WTC11 (cell line): ENCODE data around the gene TTLL11. TPM values are rescaled to one million over a fixed set of nuclear protein-coding genes. Genes with fewer than 3 reads are reported as not detected.

ENCODE experiments used
- ATAC-seq: fragments of 200-7000 bp; cut with Tn5 transposase; 2 replicates; pipeline ENCODE4 v1.10.0; 2021; ENCODE audit warnings: mild to moderate bottlenecking, moderate library complexity
- CTCF ChIA-PET: fragments of 300-600 bp; sonication (Branson Sonifier 250); formaldehyde crosslinking; loops from one replicate; lab custom pipeline; 2021; ENCODE audit warnings: antibody characterized with exemption; lab: Charles Lee
- POLR2A ChIA-PET: fragments of 350-600 bp; sonication (Branson Sonifier 250); formaldehyde crosslinking; loops from one replicate; lab custom pipeline; 2021; ENCODE audit warnings: antibody characterized with exemption; lab: Charles Lee
- DNase-seq: peaks from one replicate; pipeline ENCODE4 v3.0.0; 2021; ENCODE audit warnings: low spot score
- H3K27ac Mint-ChIP-seq: 2 replicates; pipeline ENCODE4 v1.8.0; 2021; ENCODE audit warnings: mixed read lengths
- H3K27me3 Mint-ChIP-seq: 2 replicates; pipeline ENCODE4 v1.8.0; 2021; ENCODE audit warnings: low read depth, mild to moderate bottlenecking, moderate library complexity, mixed read lengths
- H3K36me3 Mint-ChIP-seq: 2 replicates; pipeline ENCODE4 v1.8.0; 2021; ENCODE audit warnings: mixed read lengths
- H3K4me1 Mint-ChIP-seq: 2 replicates; pipeline ENCODE4 v1.8.0; 2022; ENCODE audit warnings: mixed read lengths
- H3K4me3 Mint-ChIP-seq: 2 replicates; pipeline ENCODE4 v1.8.0; 2021; ENCODE audit warnings: mild to moderate bottlenecking, moderate library complexity, mixed read lengths
- H3K9me3 Mint-ChIP-seq: 2 replicates; pipeline ENCODE4 v1.8.0; 2021; ENCODE audit warnings: mixed read lengths
- ATF1 ChIP-seq: sonication (generic); formaldehyde crosslinking; IDR thresholded peaks from 2 replicates; pipeline ENCODE4 v1.8.1; 2023; ENCODE audit warnings: mild to moderate bottlenecking, moderate library complexity, missing genetic modification reagents
- CBFB ChIP-seq: sonication (generic); formaldehyde crosslinking; IDR thresholded peaks from 2 replicates; pipeline ENCODE4 v1.8.1; 2022; ENCODE audit warnings: mild to moderate bottlenecking, low read depth, missing genetic modification reagents
- IRF1 ChIP-seq: sonication (generic); formaldehyde crosslinking; IDR thresholded peaks from 2 replicates; pipeline ENCODE4 v1.8.0; 2023; ENCODE audit warnings: missing genetic modification reagents
- IRF2 ChIP-seq: sonication (generic); formaldehyde crosslinking; IDR thresholded peaks from 2 replicates; pipeline ENCODE4 v1.8.0; 2022; ENCODE audit warnings: low read depth, missing genetic modification reagents, borderline replicate concordance
- KAT7 ChIP-seq: sonication (generic); formaldehyde crosslinking; IDR thresholded peaks from 2 replicates; pipeline ENCODE4 v1.8.1; 2023; ENCODE audit warnings: missing genetic modification reagents, mild to moderate bottlenecking, borderline replicate concordance
- MYBL2 ChIP-seq: sonication (generic); formaldehyde crosslinking; IDR thresholded peaks from 2 replicates; pipeline ENCODE4 v1.8.1; 2023; ENCODE audit warnings: mild to moderate bottlenecking, moderate library complexity, missing genetic modification reagents
- NFATC4 ChIP-seq: fragments of 250-450 bp; sonication (Bioruptor Pico); IDR thresholded peaks from 2 replicates; pipeline ENCODE4 v1.9.0; 2021; ENCODE audit warnings: mild to moderate bottlenecking
- NFE2L1 ChIP-seq: sonication (generic); formaldehyde crosslinking; IDR thresholded peaks from 2 replicates; pipeline ENCODE4 v1.8.1; 2023; ENCODE audit warnings: missing genetic modification reagents
- NR2C2 ChIP-seq: sonication (generic); formaldehyde crosslinking; IDR thresholded peaks from 2 replicates; pipeline ENCODE4 v1.8.0; 2022; ENCODE audit warnings: mild to moderate bottlenecking, missing genetic modification reagents
- SMAD4 ChIP-seq: sonication (generic); formaldehyde crosslinking; IDR thresholded peaks from 2 replicates; pipeline ENCODE4 v1.8.0; 2022; ENCODE audit warnings: mild to moderate bottlenecking, missing genetic modification reagents
- TEAD1 ChIP-seq: sonication (generic); formaldehyde crosslinking; IDR thresholded peaks from 2 replicates; pipeline ENCODE4 v1.8.0; 2022; ENCODE audit warnings: mild to moderate bottlenecking, missing genetic modification reagents
- TEAD4 ChIP-seq: sonication (generic); formaldehyde crosslinking; IDR thresholded peaks from 2 replicates; pipeline ENCODE4 v1.8.0; 2022; ENCODE audit warnings: mild to moderate bottlenecking, missing genetic modification reagents
- ZMAT4 ChIP-seq: fragments of 250-450 bp; sonication (Bioruptor Pico); IDR thresholded peaks from 2 replicates; pipeline ENCODE4 v1.9.0; 2021; ENCODE audit warnings: mild to moderate bottlenecking
- ZNF121 ChIP-seq: sonication (generic); formaldehyde crosslinking; IDR thresholded peaks from 2 replicates; pipeline ENCODE4 v1.8.0; 2023; ENCODE audit warnings: missing genetic modification reagents
- ZNF263 ChIP-seq: sonication (generic); formaldehyde crosslinking; IDR thresholded peaks from 2 replicates; pipeline ENCODE4 v1.8.1; 2022; ENCODE audit warnings: low read depth, mild to moderate bottlenecking, moderate library complexity, missing genetic modification reagents
- ZNF317 ChIP-seq: sonication (generic); formaldehyde crosslinking; IDR thresholded peaks from 2 replicates; pipeline ENCODE4 v1.8.1; 2023; ENCODE audit warnings: low read depth, mild to moderate bottlenecking, moderate library complexity, missing genetic modification reagents, borderline replicate concordance
- ZNF396 ChIP-seq: fragments of 250-450 bp; sonication (Bioruptor Pico); IDR thresholded peaks from 2 replicates; pipeline ENCODE4 v1.8.0; 2021; ENCODE audit warnings: mild to moderate bottlenecking, moderate library complexity, borderline replicate concordance
- ZSCAN18 ChIP-seq: fragments of 250-450 bp; sonication (Bioruptor Pico); IDR thresholded peaks from 2 replicates; pipeline ENCODE4 v2.1.2; 2022; ENCODE audit warnings: mild to moderate bottlenecking, moderate library complexity
- total RNA-seq: library from RNA; stranded (reverse); gene quantifications from 3 replicates; pipeline ENCODE4 v1.2.3, GENCODE V29; 2021
- TF ChIP-seq, protein P1 (sequence below): fragments of 200-600 bp; IDR thresholded peaks from 2 replicates; pipeline ENCODE4 v1.8.0; 2022; ENCODE audit warnings: antibody characterized with exemption
- TF ChIP-seq, protein P2 (sequence below): fragments of 250-450 bp; sonication (Bioruptor Pico); IDR thresholded peaks from 2 replicates; pipeline ENCODE4 v1.9.0; 2021; ENCODE audit warnings: mild to moderate bottlenecking
- TF ChIP-seq, protein P3 (sequence below): sonication (generic); formaldehyde crosslinking; IDR thresholded peaks from 2 replicates; pipeline ENCODE4 v1.8.1; 2023; ENCODE audit warnings: mild to moderate bottlenecking, moderate library complexity, missing genetic modification reagents

The TTLL11 gene
- total RNA-seq, 1 experiment from 2014 or later = 1.1 TPM

- TF ChIP-seq ZNF263 = no peak
- no peak for TF ChIP-seq KAT7 (CRISPR knock-in tag)
- TF ChIP-seq ATF1 = no peak
- TF ChIP-seq, all 79 proteins: peak for 0
Measured at GRCh38 chr9:121841771-121842611, 251.1 kb downstream of the TTLL11 start (continued).

DNA sequence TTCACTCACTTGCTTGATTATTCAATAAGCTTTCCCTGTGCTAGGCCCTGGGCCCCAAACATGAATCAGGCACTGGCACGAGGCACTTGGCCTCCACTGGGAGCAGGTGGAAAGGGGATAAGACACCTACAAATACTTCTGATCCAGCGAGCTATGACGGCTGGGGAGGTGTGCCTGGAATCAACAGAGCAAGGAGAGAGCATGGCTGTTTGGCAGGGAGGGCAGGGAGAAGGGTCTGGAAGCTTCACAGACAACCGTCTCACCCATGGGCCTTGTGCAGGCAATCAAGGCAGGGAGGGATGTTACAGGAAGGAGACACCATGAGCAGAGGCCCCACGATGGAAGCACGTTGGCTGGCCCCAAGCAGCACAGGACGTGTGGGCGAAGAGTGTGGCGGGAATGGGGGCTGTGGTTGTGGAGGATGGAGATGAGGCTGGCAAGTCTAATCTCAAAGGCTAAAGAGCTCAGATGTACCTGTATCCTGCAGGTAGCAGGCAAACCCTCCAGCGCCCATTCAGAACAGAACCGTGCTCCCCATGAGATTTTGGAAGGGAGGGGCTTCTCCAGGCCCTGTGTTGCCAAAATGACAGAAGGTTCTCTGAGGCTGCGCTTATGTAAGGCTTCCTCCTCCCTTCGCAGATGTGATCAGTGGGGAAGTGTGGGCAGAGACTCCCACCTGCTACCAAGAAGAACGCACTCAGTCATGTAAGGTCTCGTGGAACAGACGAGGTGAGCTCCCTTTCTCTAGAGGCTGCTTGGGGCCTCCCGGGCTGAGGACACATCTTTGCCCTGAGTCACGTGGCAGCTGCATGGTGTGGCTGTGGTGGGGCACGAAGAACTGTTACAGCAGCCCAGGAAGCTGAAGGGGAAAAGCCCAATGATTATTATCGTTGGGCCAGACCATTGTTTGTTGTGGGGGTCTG is 252.0 kb downstream of the TTLL11 start:
- ATAC-seq = no peak

More for the DNA sequence above, 252.0 kb downstream of the TTLL11 start:
- POLR2A ChIA-PET = no interaction called here
- H3K4me1 Mint-ChIP-seq = 0 out of 2 replicates have a peak, but pooled peaks cover 2% of the 10 kb centered on the region
- TF ChIP-seq IRF1 (CRISPR knock-in tag) = no peak
- TF ChIP-seq ZMAT4 (CRISPR knock-in tag) = no peak
- TF ChIP-seq ZNF396 (CRISPR knock-in tag) = no peak
- TF ChIP-seq IRF2 (CRISPR knock-in tag) = no peak
- no peak for TF ChIP-seq ZSCAN18 (CRISPR knock-in tag)
- no peak for TF ChIP-seq NR2C2
- no peak for TF ChIP-seq ZNF317
- no peak for TF ChIP-seq SMAD4 (CRISPR knock-in tag)
- no peak for TF ChIP-seq NFATC4 (CRISPR knock-in tag)
- no peak for TF ChIP-seq TEAD4 (CRISPR knock-in tag)
- TF ChIP-seq NFE2L1 (CRISPR knock-in tag) = no peak
- TF ChIP-seq TEAD1 (CRISPR knock-in tag) = no peak
- TF ChIP-seq, protein P1, sequence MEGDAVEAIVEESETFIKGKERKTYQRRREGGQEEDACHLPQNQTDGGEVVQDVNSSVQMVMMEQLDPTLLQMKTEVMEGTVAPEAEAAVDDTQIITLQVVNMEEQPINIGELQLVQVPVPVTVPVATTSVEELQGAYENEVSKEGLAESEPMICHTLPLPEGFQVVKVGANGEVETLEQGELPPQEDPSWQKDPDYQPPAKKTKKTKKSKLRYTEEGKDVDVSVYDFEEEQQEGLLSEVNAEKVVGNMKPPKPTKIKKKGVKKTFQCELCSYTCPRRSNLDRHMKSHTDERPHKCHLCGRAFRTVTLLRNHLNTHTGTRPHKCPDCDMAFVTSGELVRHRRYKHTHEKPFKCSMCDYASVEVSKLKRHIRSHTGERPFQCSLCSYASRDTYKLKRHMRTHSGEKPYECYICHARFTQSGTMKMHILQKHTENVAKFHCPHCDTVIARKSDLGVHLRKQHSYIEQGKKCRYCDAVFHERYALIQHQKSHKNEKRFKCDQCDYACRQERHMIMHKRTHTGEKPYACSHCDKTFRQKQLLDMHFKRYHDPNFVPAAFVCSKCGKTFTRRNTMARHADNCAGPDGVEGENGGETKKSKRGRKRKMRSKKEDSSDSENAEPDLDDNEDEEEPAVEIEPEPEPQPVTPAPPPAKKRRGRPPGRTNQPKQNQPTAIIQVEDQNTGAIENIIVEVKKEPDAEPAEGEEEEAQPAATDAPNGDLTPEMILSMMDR = no peak
- TF ChIP-seq, protein P2, sequence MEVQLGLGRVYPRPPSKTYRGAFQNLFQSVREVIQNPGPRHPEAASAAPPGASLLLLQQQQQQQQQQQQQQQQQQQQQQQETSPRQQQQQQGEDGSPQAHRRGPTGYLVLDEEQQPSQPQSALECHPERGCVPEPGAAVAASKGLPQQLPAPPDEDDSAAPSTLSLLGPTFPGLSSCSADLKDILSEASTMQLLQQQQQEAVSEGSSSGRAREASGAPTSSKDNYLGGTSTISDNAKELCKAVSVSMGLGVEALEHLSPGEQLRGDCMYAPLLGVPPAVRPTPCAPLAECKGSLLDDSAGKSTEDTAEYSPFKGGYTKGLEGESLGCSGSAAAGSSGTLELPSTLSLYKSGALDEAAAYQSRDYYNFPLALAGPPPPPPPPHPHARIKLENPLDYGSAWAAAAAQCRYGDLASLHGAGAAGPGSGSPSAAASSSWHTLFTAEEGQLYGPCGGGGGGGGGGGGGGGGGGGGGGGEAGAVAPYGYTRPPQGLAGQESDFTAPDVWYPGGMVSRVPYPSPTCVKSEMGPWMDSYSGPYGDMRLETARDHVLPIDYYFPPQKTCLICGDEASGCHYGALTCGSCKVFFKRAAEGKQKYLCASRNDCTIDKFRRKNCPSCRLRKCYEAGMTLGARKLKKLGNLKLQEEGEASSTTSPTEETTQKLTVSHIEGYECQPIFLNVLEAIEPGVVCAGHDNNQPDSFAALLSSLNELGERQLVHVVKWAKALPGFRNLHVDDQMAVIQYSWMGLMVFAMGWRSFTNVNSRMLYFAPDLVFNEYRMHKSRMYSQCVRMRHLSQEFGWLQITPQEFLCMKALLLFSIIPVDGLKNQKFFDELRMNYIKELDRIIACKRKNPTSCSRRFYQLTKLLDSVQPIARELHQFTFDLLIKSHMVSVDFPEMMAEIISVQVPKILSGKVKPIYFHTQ (CRISPR knock-in tag) = no peak
- TF ChIP-seq CBFB (CRISPR knock-in tag) = no peak
- TF ChIP-seq, protein P3, sequence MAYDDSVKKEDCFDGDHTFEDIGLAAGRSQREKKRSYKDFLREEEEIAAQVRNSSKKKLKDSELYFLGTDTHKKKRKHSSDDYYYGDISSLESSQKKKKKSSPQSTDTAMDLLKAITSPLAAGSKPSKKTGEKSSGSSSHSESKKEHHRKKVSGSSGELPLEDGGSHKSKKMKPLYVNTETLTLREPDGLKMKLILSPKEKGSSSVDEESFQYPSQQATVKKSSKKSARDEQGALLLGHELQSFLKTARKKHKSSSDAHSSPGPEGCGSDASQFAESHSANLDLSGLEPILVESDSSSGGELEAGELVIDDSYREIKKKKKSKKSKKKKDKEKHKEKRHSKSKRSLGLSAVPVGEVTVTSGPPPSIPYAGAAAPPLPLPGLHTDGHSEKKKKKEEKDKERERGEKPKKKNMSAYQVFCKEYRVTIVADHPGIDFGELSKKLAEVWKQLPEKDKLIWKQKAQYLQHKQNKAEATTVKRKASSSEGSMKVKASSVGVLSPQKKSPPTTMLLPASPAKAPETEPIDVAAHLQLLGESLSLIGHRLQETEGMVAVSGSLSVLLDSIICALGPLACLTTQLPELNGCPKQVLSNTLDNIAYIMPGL = no peak
- no peak for TF ChIP-seq ZNF121
- TF ChIP-seq MYBL2 (CRISPR knock-in tag) = no peak
- no peaks in the 10 kb centered on the region for H3K36me3 Mint-ChIP-seq
- H3K4me3 Mint-ChIP-seq = no peak overlapping the region
- DNase-seq = no peak
- peaks cover 14% of the 10 kb centered on the region for H3K9me3 Mint-ChIP-seq
- no peak overlapping the region for H3K27ac Mint-ChIP-seq
- CTCF ChIA-PET = interaction anchor here (1.2 to 2.1 kb wide), 3 partner anchors 90 to 295 kb away, joined by 3 to 8 read pairs (median 4); no protein-coding TSS in a partner anchor
- no peaks in the 10 kb centered on the region for H3K27me3 Mint-ChIP-seq
